Left ventricle myocardium inferior (tissue), 1 donor: ENCODE results near the gene EP400. TPM values are rescaled to one million over a fixed set of nuclear protein-coding genes. Genes with fewer than 3 reads are reported as not detected.
"Not testable (repeated sequence)": the region's sequence is repeated elsewhere in the genome, so short reads cannot be mapped to it uniquely, and the experiment has no call there.

ENCODE experiments used
- DNase-seq: peaks from one replicate; pipeline ENCODE4 v3.0.0-alpha.2; 2020
- H3K27ac ChIP-seq: fragments of 200-600 bp; replicated peaks from 2 replicates; pipeline ENCODE4 v1.8.0; 2021
- H3K27me3 ChIP-seq: fragments of 200-600 bp; 2 replicates; pipeline ENCODE4 v1.8.0; 2021; ENCODE audit warnings: low read depth
- H3K36me3 ChIP-seq: fragments of 200-600 bp; 2 replicates; pipeline ENCODE4 v1.8.0; 2021
- H3K4me1 ChIP-seq: fragments of 200-600 bp; 2 replicates; pipeline ENCODE4 v1.8.0; 2021
- H3K4me3 ChIP-seq: fragments of 200-600 bp; 2 replicates; pipeline ENCODE4 v1.8.0; 2021; ENCODE audit warnings: mild to moderate bottlenecking, moderate library complexity
- H3K9me3 ChIP-seq: fragments of 200-600 bp; replicated peaks from 2 replicates; pipeline ENCODE4 v1.8.0; 2021
- CTCF ChIP-seq: fragments of 200-600 bp; IDR thresholded peaks from 2 replicates; pipeline ENCODE4 v1.8.0; 2021; ENCODE audit warnings: antibody characterized with exemption, mild to moderate bottlenecking, borderline replicate concordance
- intact Hi-C: fragments of 100-400 bp; cut with micrococcal nuclease; formaldehyde crosslinking; loops from one replicate; pipeline ENCODE4 v1.11.0; 2022
- total RNA-seq: library from RNA; stranded (reverse); fragmentation: NEBNext Ultra II Directional; extraction: Animal tissue kit (Norgen Biotek cat#: 25700); gene quantifications from one replicate; pipeline ENCODE4 v1.2.1, GENCODE V29; 2021
- donor health status: DM: no; HTN: yes; CAD: no; lungs with severe emphysema.

The EP400 gene
- total RNA-seq, 1 donor from 2014 or later = 15.3 TPM

- Histone ChIP-seq H3K4me3 (no peak overlapping the region), H3K9me3 (no peaks in the 10 kb centered on the region), H3K36me3 (peaks cover 99% of the 10 kb centered on the region), H3K4me1 (no peaks in the 10 kb centered on the region), H3K27me3 (no peaks in the 10 kb centered on the region), H3K27ac (no peak overlapping the region)
- DNase-seq = no peak
- TF ChIP-seq CTCF = no peak
- intact Hi-C loops = no loop called here
Measured at GRCh38 chr12:132049876-132050275, 100.1 kb downstream of the EP400 start.

- peak; percentile 32 for TF ChIP-seq CTCF
- H3K9me3 ChIP-seq, intact Hi-C loops, H3K4me1 ChIP-seq, H3K4me3 ChIP-seq, H3K27ac ChIP-seq, DNase-seq, H3K27me3 ChIP-seq: not testable (repeated sequence)
- H3K36me3 ChIP-seq = peaks cover 95% of the 10 kb centered on the region
Measured at GRCh38 chr12:132051718-132052117, 102.0 kb downstream of the EP400 start.

- no peak for TF ChIP-seq CTCF
- H3K27me3 ChIP-seq = no peaks in the 10 kb centered on the region
- no peaks in the 10 kb centered on the region for H3K4me1 ChIP-seq
- no peaks in the 10 kb centered on the region for H3K9me3 ChIP-seq
- no peak overlapping the region for H3K4me3 ChIP-seq
- H3K27ac ChIP-seq = no peak overlapping the region
- DNase-seq = no peak
- intact Hi-C loops = no loop called here
- H3K36me3 ChIP-seq = peaks cover 95% of the 10 kb centered on the region
Measured at GRCh38 chr12:132052196-132052932, 102.6 kb downstream of the EP400 start.

GRCh38 chr12:132053338-132054330 lies 103.9 kb downstream of the EP400 start:
- no peak for DNase-seq
- Histone ChIP-seq H3K4me3 (no peak overlapping the region), H3K9me3 (no peaks in the 10 kb centered on the region)

More at GRCh38 chr12:132053338-132054330, 103.9 kb downstream of the EP400 start:
- Histone ChIP-seq H3K36me3 (peaks cover 89% of the 10 kb centered on the region), H3K4me1 (no peaks in the 10 kb centered on the region), H3K27ac (no peak overlapping the region), H3K27me3 (no peaks in the 10 kb centered on the region)
- no peak for TF ChIP-seq CTCF
- intact Hi-C loops = no loop called here
